ENCODE measurements around the gene TTPAL. TPM values are rescaled to one million over a fixed set of nuclear protein-coding genes. Genes with fewer than 3 reads are reported as not detected.

The TTPAL gene
- polyA plus RNA-seq, 4 donors = 13.2 to 14.1 (median 13.7) TPM

GRCh38 chr20:44438782-44439181, 36.9 kb upstream of the TTPAL start:
- no peak for DNase-seq (ENCODE audit: low read depth in 4 of 4, low spot score in 3 of 4)

DNA sequence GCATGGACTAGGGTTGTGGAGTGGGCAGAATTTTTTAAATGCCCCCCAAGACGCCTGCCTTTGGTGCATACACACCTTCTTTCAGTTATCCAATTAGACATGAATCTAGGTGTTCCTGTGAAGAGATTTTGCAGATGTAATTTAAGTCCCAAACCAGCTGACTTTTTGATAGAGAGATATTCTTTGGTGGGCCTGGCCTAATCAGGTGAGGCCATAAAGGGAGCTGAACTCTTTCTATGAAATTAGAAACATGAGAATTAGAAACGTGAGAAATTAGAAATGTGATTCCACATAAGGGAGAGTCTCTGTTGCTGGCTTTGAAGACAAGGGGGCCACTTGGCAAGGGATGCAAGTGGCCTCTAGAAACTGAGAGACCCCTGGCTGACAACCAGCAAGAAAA, 36.4 kb upstream of the TTPAL start:
- DNase-seq (ENCODE audit: low read depth in 4 of 4, low spot score in 3 of 4) = no peak

GRCh38 chr20:44442298-44443070, 33.2 kb upstream of the TTPAL start:
- DNase-seq (ENCODE audit: low read depth in 4 of 4, low spot score in 3 of 4) = no peak

DNA sequence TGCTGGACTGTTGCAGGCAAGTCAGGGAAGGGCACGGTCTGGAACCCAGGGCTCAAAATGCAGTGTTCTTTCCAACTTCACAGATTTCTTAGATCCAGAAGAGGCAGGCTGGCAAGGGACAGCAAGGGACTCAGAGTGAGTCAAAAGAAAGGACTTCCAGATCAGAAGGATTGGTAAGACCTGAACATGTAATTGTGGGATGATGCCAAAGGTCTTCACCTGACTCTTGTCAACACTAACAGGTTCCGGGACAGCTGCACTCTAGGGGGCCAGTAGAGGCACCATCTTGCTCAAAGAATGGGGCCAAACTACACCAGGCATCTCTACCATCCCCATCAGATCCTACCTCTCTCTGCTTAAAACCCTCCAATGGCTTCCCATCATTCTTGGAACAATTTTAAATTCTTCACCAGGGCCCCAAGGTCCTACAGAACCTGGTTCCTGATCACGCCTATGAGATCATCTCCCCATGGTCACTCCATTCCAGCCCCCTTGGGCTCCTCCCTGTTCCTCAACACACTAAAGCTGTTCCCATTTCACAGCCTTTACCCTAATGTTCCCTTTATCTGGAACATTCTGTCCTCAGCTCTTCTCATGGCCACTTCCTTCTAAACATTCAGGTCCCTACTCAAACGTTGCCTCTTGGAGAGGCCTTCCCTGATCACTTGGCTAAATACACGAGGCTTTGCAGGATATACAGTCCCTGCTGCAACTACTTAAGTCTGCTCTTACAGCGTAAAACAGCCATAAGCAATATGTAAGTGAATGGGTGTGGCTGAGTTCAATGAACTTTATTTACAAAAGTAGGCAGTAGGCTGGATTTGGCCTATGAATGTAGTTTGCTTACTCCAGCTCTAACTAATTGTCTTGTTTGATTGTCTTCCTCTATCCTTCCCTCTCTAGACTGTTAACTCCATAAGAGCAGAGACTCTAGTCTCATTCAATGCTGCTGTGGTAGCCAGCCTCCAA, 29.6 kb upstream of the TTPAL start:
- DNase-seq (ENCODE audit: low read depth in 4 of 4, low spot score in 3 of 4) = no peak

GRCh38 chr20:44447827-44448419, 27.8 kb upstream of the TTPAL start:
- DNase-seq (ENCODE audit: low read depth in 4 of 4, low spot score in 3 of 4) = no peak

DNA sequence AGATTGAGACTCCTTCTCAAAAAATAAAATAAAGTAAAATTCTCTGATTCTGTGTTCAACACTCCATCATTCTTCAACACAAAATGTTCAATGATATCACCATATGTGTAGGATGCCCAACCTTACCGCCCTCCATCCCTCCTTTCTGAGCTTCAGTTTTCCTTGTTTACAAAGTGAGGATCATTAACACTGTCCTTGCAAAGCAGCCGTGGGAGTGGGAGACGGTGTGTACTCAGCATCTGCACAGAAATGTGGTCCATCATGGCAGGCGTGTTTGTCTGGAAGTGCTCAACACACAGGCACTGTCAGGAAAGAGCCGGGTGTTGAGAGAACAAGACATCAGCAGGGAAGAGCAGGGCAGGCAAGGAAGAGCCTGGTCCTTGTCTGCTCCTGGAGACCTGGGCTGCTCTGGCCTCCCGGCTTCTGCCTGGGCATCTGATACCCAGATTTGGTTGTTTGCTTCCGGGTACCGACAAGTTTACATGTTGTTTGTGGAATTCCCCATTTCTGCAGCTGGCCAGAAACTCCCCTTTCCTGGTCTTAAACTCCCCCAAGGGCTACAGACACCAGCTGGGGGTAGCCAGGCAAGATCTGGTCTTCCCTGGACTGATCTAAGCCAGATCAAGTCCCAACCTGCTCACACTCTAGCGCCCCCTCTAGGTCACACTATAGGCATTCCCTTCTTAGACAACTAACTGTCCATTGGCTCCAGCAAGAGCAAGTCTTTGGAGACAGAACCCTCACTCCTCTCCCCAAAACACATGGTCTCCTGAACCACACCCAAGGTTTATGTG, 26.7 kb upstream of the TTPAL start:
- no peak for DNase-seq (ENCODE audit: low read depth in 4 of 4, low spot score in 3 of 4)

- DNase-seq (ENCODE audit: low read depth in 4 of 4, low spot score in 3 of 4) = no peak
These were observed 25.8 kb upstream of the TTPAL start for GRCh38 chr20:44449864-44450263.

DNA sequence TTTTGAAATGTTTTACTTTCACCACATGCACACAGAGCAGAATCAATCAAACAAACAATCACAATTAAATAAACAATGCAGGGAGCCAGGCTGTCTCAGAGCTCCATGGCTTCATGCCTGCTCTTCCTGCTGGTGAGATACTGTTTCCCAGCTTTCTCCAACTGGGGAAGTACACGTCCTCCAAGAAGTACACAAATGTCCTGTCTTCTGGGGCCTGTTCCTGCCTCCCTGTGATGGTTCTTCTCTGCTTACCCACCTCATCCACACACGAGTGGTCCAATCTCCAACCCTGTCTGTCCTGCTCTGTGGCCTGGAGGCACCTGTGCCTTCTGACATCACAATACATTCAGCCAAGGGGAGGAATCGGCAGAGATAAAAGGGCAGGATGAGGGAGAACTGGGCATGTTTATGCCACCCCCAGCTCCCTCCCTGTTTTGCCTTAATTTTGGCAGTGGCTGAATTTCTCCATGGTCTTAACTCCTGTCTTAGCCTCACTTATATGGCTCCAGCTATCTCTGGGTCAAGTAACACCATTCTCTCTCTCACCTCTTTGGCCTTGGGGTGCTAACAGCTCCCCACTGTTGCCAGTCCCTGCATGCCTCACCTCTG, 25.3 kb upstream of the TTPAL start:
- DNase-seq (ENCODE audit: low read depth in 4 of 4, low spot score in 3 of 4) = no peak

- no peak for DNase-seq (ENCODE audit: low read depth in 4 of 4, low spot score in 3 of 4)
These were observed 24.7 kb upstream of the TTPAL start for GRCh38 chr20:44450903-44451450.

- no peak for DNase-seq (ENCODE audit: low read depth in 4 of 4, low spot score in 3 of 4)
These were observed 21.2 kb upstream of the TTPAL start for GRCh38 chr20:44454306-44454963.

- no peak for DNase-seq (ENCODE audit: low read depth in 4 of 4, low spot score in 3 of 4)
These were observed 20.5 kb upstream of the TTPAL start for GRCh38 chr20:44455126-44455525.

- DNase-seq (ENCODE audit: low read depth in 4 of 4, low spot score in 3 of 4) = no peak
These were observed 19.1 kb upstream of the TTPAL start for GRCh38 chr20:44456611-44457010.

GRCh38 chr20:44457016-44457415, 18.7 kb upstream of the TTPAL start:
- no peak for DNase-seq (ENCODE audit: low read depth in 4 of 4, low spot score in 3 of 4)

DNA sequence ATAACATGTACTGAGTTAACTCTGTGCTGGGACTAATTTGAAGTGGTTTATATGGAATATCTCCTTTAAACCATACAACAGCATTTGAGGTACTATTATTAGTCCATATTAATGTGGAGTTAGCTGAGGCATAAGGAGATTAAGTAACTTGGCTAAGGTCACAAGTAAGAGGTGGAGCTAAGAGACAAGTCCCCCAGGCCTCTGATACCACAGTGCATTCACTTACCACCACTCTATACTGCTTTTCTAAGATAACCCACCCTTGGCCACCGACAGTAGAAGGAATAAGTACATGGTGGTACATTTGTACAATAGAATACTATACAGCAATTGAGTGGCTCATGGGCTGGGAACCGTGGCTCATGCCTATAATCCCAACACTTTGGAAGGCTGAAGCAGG, 16.4 kb upstream of the TTPAL start:
- DNase-seq (ENCODE audit: low read depth in 4 of 4, low spot score in 3 of 4) = no peak

GRCh38 chr20:44460795-44461141, 14.9 kb upstream of the TTPAL start:
- DNase-seq (ENCODE audit: low read depth in 4 of 4, low spot score in 3 of 4) = no peak

GRCh38 chr20:44461142-44461802, 14.4 kb upstream of the TTPAL start:
- DNase-seq (ENCODE audit: low read depth in 4 of 4, low spot score in 3 of 4) = no peak

GRCh38 chr20:44461803-44462174, 13.9 kb upstream of the TTPAL start:
- DNase-seq (ENCODE audit: low read depth in 4 of 4, low spot score in 3 of 4) = no peak

GRCh38 chr20:44463466-44463865, 12.2 kb upstream of the TTPAL start:
- DNase-seq (ENCODE audit: low read depth in 4 of 4, low spot score in 3 of 4) = no peak

GRCh38 chr20:44464514-44464913, 11.2 kb upstream of the TTPAL start:
- DNase-seq (ENCODE audit: low read depth in 4 of 4, low spot score in 3 of 4) = no peak

Measured in left renal pelvis (tissue), 4 donors.